K562 (cell line): Measurements from ENCODE around the gene CARF. TPM values are rescaled to one million over a fixed set of nuclear protein-coding genes. Genes with fewer than 3 reads are reported as not detected.

Source experiments
- ATAC-seq: fragments of 200-7000 bp; cut with Tn5 transposase; 3 replicates; pipeline ENCODE4 v1.9.1; 2020; ENCODE audit warnings: moderate library complexity
- BruUV-seq: library from RNA; stranded (reverse); fragments of 400-500 nt; replicated peaks from 2 replicates; lab custom pipeline; 2021; lab: Mats Ljungman, UMichigan
- CTCF ChIA-PET: fragments of 300-600 bp; formaldehyde crosslinking; extraction: SDS; loops from one replicate; lab custom pipeline; 2021; ENCODE audit warnings: low intra/inter-chr PET ratio; lab: Yijun Ruan, JAX
- POLR2A ChIA-PET: fragments of 300-600, 350-650 bp; sonication (Branson Sonifier 250); formaldehyde crosslinking; extraction: SDS; loops from one replicate; lab custom pipeline; 2021; ENCODE audit warnings: antibody characterized with exemption, inconsistent platforms; lab: Yijun Ruan, JAX
- DNase-seq, 4 experiments: peaks; one replicate each; pipeline versions ENCODE4 v3.0.0 to v3.0.0-alpha.2; 2011 to 2018; ENCODE audit warnings: low spot score in 3 of 4, mixed read lengths in 3 of 4; ENCODE audit errors: extremely low read depth in 1 of 4
- FAIRE-seq: peaks from 2 replicates; lab custom pipeline; 2011; peaks lifted over from hg19 to GRCh38; lab: Jason Lieb, UNC
- H2AFZ ChIP-seq: 2 replicates; pipeline ENCODE4 v1.6.0; 2011; ENCODE audit warnings: low read depth, low read length, control low read depth, inconsistent platforms
- H3K27ac ChIP-seq: fragments of 200-600 bp; 3 replicates; pipeline ENCODE4 v1.8.0; 2011; ENCODE audit warnings: low read depth, mild to moderate bottlenecking, control low read depth, inconsistent platforms, low read length, moderate library complexity, mixed read lengths; ENCODE audit errors: extremely low read depth
- H3K27me3 ChIP-seq, 2 experiments: fragments of 300-600 bp in 1 of 2; 2 replicates in 1 of 2; 3 replicates in 1 of 2; pipeline versions ENCODE4 v1.6.0 to v1.8.0; 2011; ENCODE audit warnings: inconsistent platforms in 2 of 2, low read length in 2 of 2, mild to moderate bottlenecking in 1 of 2, mixed read lengths in 1 of 2, moderate library complexity in 1 of 2; ENCODE audit not compliant: control insufficient read depth in 2 of 2, insufficient read depth in 2 of 2
- H3K36me3 ChIP-seq: fragments of 300-600 bp; 3 replicates; pipeline ENCODE4 v1.8.0; 2011; ENCODE audit warnings: mild to moderate bottlenecking, low read length, inconsistent platforms; ENCODE audit not compliant: control insufficient read depth, insufficient read depth
- H3K4me1 ChIP-seq, 2 experiments: fragments of 200-600 bp in 1 of 2; replicated peaks in 1 of 2; 2 replicates in 1 of 2; 3 replicates in 1 of 2; pipeline versions ENCODE4 v1.5.1 to v1.8.0; 2011; ENCODE audit warnings: inconsistent platforms in 2 of 2, low read length in 2 of 2, mild to moderate bottlenecking in 1 of 2, mixed read lengths in 1 of 2, moderate library complexity in 1 of 2; ENCODE audit not compliant: control insufficient read depth in 2 of 2, insufficient read depth in 2 of 2
- H3K4me2 ChIP-seq: 2 replicates; pipeline ENCODE4 v1.6.1; 2011; ENCODE audit warnings: low read length, control low read depth, inconsistent platforms, mixed read lengths; ENCODE audit not compliant: insufficient read depth
- H3K4me3 ChIP-seq: fragments of 200-600 bp; sonication (generic), shearing (Covaris generic); 2 replicates; pipeline ENCODE4 v1.5.1; 2016; ENCODE audit warnings: control low read depth, inconsistent platforms
- H3K79me2 ChIP-seq: fragments of 200-600 bp; 3 replicates; pipeline ENCODE4 v1.8.0; 2011; ENCODE audit warnings: low read length, inconsistent platforms; ENCODE audit not compliant: control insufficient read depth, insufficient read depth
- H3K9ac ChIP-seq, 2 experiments: 2 replicates each; pipeline versions ENCODE4 v1.6.0 to v1.6.1; 2011; ENCODE audit warnings: low read depth in 2 of 2, low read length in 2 of 2, control low read depth in 1 of 2, inconsistent platforms in 1 of 2, mild to moderate bottlenecking in 1 of 2, mixed read lengths in 1 of 2; ENCODE audit not compliant: insufficient read depth in 1 of 2
- H3K9me1 ChIP-seq: one replicate; pipeline ENCODE4 v1.6.0; 2011; ENCODE audit warnings: inconsistent platforms, mild to moderate bottlenecking, low read length, moderate library complexity; ENCODE audit not compliant: control insufficient read depth, insufficient read depth
- H3K9me3 ChIP-seq: replicated peaks from 2 replicates; pipeline ENCODE4 v1.5.1; 2011; ENCODE audit warnings: low read depth, low read length, inconsistent platforms; ENCODE audit not compliant: control insufficient read depth, insufficient read depth
- H4K20me1 ChIP-seq: replicated peaks from 2 replicates; pipeline ENCODE4 v1.6.1; 2011; ENCODE audit warnings: low read length, inconsistent platforms, mixed read lengths; ENCODE audit not compliant: control insufficient read depth, insufficient read depth
- ASH1L ChIP-seq: fragments of 450-650 bp; IDR thresholded peaks from 2 replicates; pipeline ENCODE4 v1.6.1; 2018; ENCODE audit warnings: borderline replicate concordance, mild to moderate bottlenecking, low read depth; ENCODE audit not compliant: partially characterized antibody
- FOXA3 ChIP-seq, 2 experiments: fragments of 450-650 bp in 1 of 2; sonication (generic) in 1 of 2; formaldehyde crosslinking; IDR thresholded peaks in 1 of 2; conservative IDR thresholded peaks in 1 of 2; 2 replicates each; pipeline versions ENCODE4 v1.4.0 to v1.8.0; 2020 to 2022; ENCODE audit warnings: mild to moderate bottlenecking in 2 of 2, missing genetic modification reagents in 1 of 2
- LEF1 ChIP-seq: fragments of 450-650 bp; IDR thresholded peaks from 2 replicates; pipeline ENCODE4 v1.6.1; 2016; ENCODE audit warnings: mild to moderate bottlenecking
- MEIS2 ChIP-seq: fragments of 450-650 bp; IDR thresholded peaks from 2 replicates; pipeline ENCODE4 v1.6.1; 2014; ENCODE audit warnings: mild to moderate bottlenecking; ENCODE audit not compliant: partially characterized antibody
- NR1H2 ChIP-seq: sonication (generic); formaldehyde crosslinking; IDR thresholded peaks from 2 replicates; pipeline ENCODE4 v1.4.0; 2020; ENCODE audit warnings: mild to moderate bottlenecking, missing genetic modification reagents
- NR2C1 ChIP-seq, 2 experiments: fragments of 450-650 bp; IDR thresholded peaks; 2 replicates each; pipeline ENCODE4 v1.6.1; 2017; ENCODE audit warnings: mild to moderate bottlenecking in 2 of 2, antibody characterized with exemption in 1 of 2, inconsistent platforms in 1 of 2, missing compliant biosample characterization in 1 of 2, missing genetic modification characterization in 1 of 2
- PTBP1 ChIP-seq: fragments of 200-400 bp; formaldehyde crosslinking; IDR thresholded peaks from 2 replicates; pipeline ENCODE4 v1.6.1; 2017; ENCODE audit warnings: low read depth, low read length
- SRSF7 ChIP-seq: fragments of 200-400 bp; formaldehyde crosslinking; optimal IDR thresholded peaks from 2 replicates; pipeline ENCODE3; 2017; ENCODE audit warnings: mild to moderate bottlenecking, low read depth, low read length
- ZNF184 ChIP-seq: sonication (generic); formaldehyde crosslinking; IDR thresholded peaks from 2 replicates; pipeline ENCODE4 v1.5.0; 2020; ENCODE audit warnings: missing genetic modification reagents
- ZNF384 ChIP-seq: IDR thresholded peaks from 2 replicates; pipeline ENCODE4 v1.6.1; 2012; ENCODE audit warnings: low read depth, low read length, improper control_type of control experiment
- ZNF584 ChIP-seq: fragments of 200-800 bp; sonication (Bioruptor generic); IDR thresholded peaks from 2 replicates; pipeline ENCODE4 v1.6.1; 2016; ENCODE audit warnings: low read depth, mild to moderate bottlenecking, missing genetic modification characterization, missing compliant biosample characterization
- WGBS: fragments of 100-300 bp; shearing (Covaris generic); methylation state at CpG from one replicate; pipeline ENCODE4 v1.1.6; 2016; ENCODE audit warnings: low coverage, mixed read lengths; ENCODE audit not compliant: insufficient coverage; ENCODE audit errors: missing lambda C conversion rate; 5-methylcytosine and 5-hydroxymethylcytosine counted together
- in situ Hi-C: fragments of 300-500 bp; cut with MboI; formaldehyde crosslinking; loops from 4 replicates; pipeline ENCODE4 v1.15.0; 2018; ENCODE audit warnings: inconsistent platforms, mixed read lengths
- intact Hi-C: fragments of 100-400 bp; cut with micrococcal nuclease; formaldehyde crosslinking; loops from 2 replicates; pipeline ENCODE4 v1.14.2; 2022
- polyA plus RNA-seq, 8 experiments: library from polyadenylated mRNA; depleted of rRNA in 4 of 8; stranded (reverse) in 5 of 8; unstranded in 3 of 8; fragments of >200 nt; fragmentation: Nextera tagmentation in 2 of 8; fragmentation: Illumina TruSeq in 1 of 8; extraction: Ambion mirVana in 2 of 8; extraction: Trizol in 1 of 8; gene quantifications; 2 replicates each; pipeline versions ENCODE4 v1.2.1 to v1.2.3, GENCODE V29; 2011 to 2014; ENCODE audit warnings: inconsistent platforms in 1 of 8, missing spikeins in 1 of 8
- total RNA-seq, 7 experiments: library from RNA; depleted of rRNA in 6 of 7; stranded (reverse); fragments of >200 nt in 6 of 7; fragmentation: Illumina TruSeq in 2 of 7; extraction: Trizol in 2 of 7; gene quantifications; 2 replicates each; pipeline versions ENCODE4 v1.2.1 to v1.2.3, GENCODE V29; 2011 to 2021; ENCODE audit warnings: low replicate concordance in 1 of 7

Gene CARF
- total and polyA plus RNA-seq, 9 of the 15 experiments (the other 6 are each of a cell fraction or from before 2014, with no cell fraction given): 0.31 to 4.2 (median 1.2) TPM

DNA sequence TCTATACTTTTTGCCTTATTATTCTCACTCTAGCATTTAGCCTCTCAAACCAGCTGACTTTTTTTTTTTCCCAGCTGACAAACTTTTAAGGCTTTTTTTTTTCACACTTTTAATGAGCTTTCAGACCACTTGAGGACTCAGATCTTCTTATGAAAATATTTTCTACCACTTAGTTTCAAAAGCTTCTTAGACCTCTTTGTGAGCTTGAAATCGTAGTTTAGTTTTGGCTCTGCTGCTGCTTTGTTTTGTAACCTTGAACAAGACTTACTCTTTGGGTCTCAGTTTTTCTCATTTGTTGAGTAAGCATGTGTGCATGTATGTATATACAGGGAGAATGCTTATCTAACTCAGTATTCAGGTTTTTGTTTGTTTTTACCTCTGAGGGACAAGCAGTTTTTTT, 106.1 kb downstream of the CARF start:
- H3K36me3 ChIP-seq: peaks cover 3% of the 10 kb centered on the region; the same call in 1 of the 3 replicates
- H4K20me1 ChIP-seq: no peaks in the 10 kb centered on the region
- peak overlapping the region; percentile 57; the same call in 2 of the 3 replicates for H3K27ac ChIP-seq
- peak overlapping the region in 1 of 2 experiments; percentile 58; a peak in 2 of 4 replicates for H3K9ac ChIP-seq
- H3K27me3 ChIP-seq: no peaks in the 10 kb centered on the region
- ChIA-PET POLR2A (no interaction called here), CTCF (no interaction called here)
- DNase-seq: peak in 1 of 4 experiments; percentile 14
- WGBS: 40% methylated on average over 1 of the region's 1 CpG
- peak overlapping the region; percentile 23 for H3K4me3 ChIP-seq
- TF ChIP-seq ZNF384 (peak; percentile 37; the same call in 1 of the 2 replicates), ASH1L (no peak), FOXA3 (CRISPR knock-in tag; conservative IDR thresholded peaks at IDR 0.05 in 1 of 2, IDR thresholded peaks at IDR 0.05 in 1 of 2) (no peak)
- no peaks in the 10 kb centered on the region for H3K9me3 ChIP-seq
- in situ Hi-C loops: no loop called here
- peak overlapping the region; percentile 60 for H3K4me2 ChIP-seq
- intact Hi-C loops: loop anchor here (5.0 to 10.0 kb wide), 2 partner anchors 66 to 217 kb away; partner anchors contain the start of gene CYP20A1
- no peaks in the 10 kb centered on the region for H3K9me1 ChIP-seq
- peaks cover 55% of the 10 kb centered on the region for H3K79me2 ChIP-seq
- no TSS peak for BruUV-seq
- peaks cover 7% of the 10 kb centered on the region in 2 experiments for H3K4me1 ChIP-seq
- peak; percentile 19 for FAIRE-seq
- ATAC-seq: no peak
- H2AFZ ChIP-seq: peak overlapping the region; percentile 53; the same call in 1 of the 2 replicates

DNA sequence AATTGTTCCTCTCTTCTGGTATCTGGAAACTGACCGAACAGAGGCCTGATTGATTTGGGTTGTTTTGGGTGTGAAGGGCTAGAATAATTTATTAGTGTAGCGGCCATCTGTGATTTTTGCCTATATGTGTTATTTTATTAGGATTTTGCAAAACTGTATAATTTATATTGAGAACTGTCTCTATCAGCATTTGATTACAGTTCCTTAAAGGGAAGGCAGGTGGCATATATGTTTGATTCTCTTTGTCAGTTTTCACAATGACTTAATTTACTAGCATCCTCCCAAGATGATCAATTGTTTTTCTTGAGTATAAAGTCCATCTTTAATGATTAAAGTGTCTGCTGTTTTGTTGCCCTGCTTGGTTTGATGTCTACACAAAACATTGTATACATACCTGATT, 107.1 kb downstream of the CARF start:
- intact Hi-C loops: loop anchor here (5.0 to 10.0 kb wide), 2 partner anchors 67 to 216 kb away; partner anchors contain the start of gene CYP20A1
- BruUV-seq: no TSS peak

More for the DNA sequence above, 107.1 kb downstream of the CARF start:
- Histone ChIP-seq H3K36me3 (peaks cover 3% of the 10 kb centered on the region; the same call in 1 of the 3 replicates), H3K9me1 (no peaks in the 10 kb centered on the region), H2AFZ (no peak overlapping the region), H3K4me2 (peak overlapping the region; percentile 69), H3K79me2 (peaks cover 55% of the 10 kb centered on the region), H3K9ac (peak overlapping the region in 1 of 2 experiments; percentile 58; a peak in 1 of 4 replicates), H4K20me1 (no peaks in the 10 kb centered on the region), H3K27me3 (no peaks in the 10 kb centered on the region), H3K27ac (no peak overlapping the region), H3K9me3 (no peaks in the 10 kb centered on the region), H3K4me1 (peaks cover 4 to 7% of the 10 kb centered on the region in 2 experiments), H3K4me3 (no peak overlapping the region)
- DNase-seq (no peak), FAIRE-seq (no peak), ATAC-seq (no peak)
- in situ Hi-C loops: no loop called here
- ChIA-PET CTCF (no interaction called here), POLR2A (no interaction called here)
- TF ChIP-seq ZNF184 (CRISPR knock-in tag) (no peak), NR2C1 (IDR thresholded peaks at IDR 0.05) (no peak), NR2C1 (tag; IDR thresholded peaks at IDR 0.05) (no peak), NR1H2 (CRISPR knock-in tag) (no peak), SRSF7 (no peak), MEIS2 (peak; percentile 12), ZNF584 (CRISPR knock-in tag) (no peak), LEF1 (no peak), PTBP1 (no peak)
- 47% methylated on average over 2 of the region's 2 CpGs for WGBS
